ENCODE results near the gene HIGD2A.

HIGD2A gene

DNA sequence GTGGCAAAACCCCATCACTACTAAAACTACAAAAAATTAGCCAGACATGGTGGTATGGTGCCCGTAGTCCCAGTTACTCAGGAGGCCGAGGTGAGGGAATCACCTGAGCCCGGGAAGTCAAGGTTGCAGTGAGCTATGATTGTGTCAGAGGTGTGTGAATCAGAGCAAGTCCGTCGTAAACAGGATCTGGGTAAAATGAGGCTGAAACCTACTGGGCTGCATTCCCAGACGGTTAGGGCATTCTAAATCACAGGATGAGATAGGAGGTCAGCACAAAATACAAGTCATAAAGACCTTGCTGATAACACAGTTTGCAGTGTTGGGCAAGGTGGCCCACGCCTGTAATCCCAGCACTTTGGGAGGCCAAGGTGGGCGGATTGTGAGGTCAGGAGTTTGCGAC lies 29.7 kb downstream of the HIGD2A start:
- no peak for DNase-seq

DNA sequence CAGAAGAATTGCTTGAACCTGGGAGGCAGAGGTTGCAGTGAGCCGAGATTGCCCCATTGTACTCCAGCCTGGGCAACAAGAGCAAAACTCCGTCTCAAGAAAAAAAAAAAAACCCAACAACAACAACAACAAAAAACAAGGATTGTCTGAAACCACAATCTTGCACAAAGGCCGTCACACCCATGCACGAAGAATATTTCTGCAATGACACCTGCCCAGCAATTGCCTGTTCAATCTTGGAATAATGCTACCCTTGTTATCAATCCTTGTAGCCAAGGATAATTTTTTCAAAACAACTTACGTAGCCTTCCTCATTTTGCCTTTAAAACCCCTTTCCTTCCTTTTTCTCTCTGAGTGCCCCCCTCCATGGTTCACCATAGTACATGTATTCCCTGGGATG lies 31.5 kb downstream of the HIGD2A start:
- DNase-seq: no peak

DNA sequence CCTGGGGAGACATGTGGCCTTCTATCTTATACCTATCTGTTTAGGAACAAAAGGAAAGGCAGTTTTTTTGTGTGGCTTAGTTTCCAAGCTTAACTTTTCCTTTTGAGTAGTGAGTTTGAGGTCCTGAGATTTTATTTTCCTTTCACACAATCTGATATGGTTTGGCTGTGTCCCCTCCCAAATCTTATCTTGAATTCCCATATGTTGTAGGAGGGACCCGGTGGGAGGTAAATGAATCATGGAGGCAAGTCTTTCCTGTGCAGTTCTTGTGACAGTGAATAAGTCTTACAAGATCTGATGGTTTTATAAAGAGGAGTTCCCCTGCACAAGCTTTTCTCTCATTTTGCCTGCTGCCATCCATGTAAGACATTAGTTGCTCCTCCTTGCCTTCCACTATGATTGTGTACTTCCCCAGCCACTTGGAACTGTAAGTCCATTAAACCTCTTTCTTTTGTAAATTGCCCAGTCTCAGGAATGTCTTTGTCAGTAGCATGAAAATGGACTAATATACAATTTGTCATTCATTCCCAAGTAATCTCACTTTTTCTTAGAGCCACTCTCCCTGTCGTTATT lies 32.5 kb downstream of the HIGD2A start:
- DNase-seq: no peak

DNA sequence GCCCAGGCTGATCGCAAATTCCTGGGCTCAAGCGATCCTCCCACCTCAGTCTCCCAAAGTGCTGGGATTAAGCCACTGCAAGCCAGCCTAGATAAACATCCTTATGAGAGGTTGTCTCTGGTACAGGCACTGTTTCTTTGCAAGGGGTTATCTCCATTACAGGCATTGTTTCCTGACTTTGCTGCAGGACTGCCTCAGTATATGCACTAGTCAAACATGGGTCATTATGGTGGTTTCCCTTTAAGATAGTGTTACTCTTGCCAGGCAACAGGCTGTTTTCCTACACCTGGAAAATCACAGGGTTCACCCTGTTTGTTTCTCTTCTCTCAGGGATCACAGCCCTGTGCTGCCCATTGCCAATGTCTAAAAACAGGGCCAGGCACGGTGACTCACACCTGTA lies 35.6 kb downstream of the HIGD2A start:
- no peak for DNase-seq

DNA sequence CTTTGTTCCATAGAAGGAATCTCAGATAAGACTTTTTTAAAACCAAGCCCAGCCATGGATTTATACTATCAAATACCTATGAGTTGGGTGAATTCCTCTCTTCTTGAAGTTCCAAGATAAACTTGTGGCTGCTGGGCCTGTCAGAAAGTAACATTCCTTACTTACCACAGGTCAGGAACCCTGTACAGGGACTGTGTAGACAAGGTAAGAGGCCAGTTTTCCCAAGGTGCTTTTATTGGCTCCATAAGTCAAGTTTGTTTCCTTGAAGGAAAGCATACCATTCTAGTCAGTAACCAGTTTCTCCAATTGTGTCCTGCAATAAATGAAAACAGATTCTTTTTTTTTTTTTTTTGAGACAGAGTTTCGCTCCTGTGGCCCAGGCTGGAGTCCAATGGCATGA lies 36.6 kb downstream of the HIGD2A start:
- no peak for DNase-seq

DNA sequence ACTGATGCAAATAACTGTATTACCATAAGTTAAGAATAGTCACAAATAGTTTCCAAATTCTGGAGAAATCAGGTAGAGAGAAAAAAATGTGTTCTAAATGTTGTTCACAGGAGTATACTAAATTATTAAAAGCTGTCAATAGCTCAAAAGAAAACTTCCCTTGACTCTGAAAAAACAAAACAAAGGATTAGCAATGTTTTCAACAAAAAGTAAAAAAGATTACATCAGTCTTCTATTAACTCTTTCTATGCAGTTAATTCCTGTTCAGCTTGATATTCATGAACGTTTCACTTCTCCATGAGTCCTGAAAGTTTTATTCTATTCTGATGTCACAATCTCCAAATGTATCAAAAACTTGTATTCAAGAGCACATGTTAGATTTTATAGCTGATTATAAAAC lies 37.2 kb downstream of the HIGD2A start:
- DNase-seq: no peak

DNA sequence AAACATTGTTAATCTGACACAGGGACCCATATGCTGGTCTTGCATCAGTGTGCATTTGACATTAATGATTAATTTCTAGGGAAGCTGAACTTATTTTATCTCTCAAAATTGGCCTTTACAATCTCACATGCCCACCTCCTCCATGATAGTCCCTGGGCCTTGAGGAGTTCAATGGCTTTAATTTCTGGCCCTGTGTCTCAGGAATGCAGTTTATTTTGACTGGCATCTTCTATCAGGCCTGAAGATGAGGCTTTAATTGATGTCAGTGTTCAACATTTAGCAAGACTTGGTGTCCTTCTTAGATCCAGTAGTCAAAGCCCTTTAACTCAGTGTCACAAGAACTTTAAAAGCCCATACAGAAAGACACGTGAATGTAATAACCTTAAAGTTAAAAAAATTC lies 38.3 kb downstream of the HIGD2A start:
- no peak for DNase-seq

DNA sequence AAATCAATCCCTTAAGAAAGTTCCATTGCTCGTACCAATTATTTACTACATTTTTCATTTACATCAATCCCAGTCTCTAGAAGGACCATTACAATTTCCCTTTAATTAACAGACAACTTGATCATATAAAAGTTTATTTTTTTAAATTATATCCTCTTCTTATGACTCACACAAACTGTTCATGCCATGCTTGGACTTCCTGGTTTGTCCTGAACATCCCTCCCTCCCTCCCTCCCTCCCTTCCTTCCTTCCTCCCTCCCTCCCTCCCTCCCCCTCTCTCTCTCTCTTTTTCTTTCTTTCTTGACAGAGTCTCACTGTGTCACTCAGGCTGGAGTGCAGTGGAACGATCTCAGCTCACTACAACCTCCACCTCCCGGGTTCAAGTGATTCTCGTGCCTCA lies 39.4 kb downstream of the HIGD2A start:
- no peak for DNase-seq

DNA sequence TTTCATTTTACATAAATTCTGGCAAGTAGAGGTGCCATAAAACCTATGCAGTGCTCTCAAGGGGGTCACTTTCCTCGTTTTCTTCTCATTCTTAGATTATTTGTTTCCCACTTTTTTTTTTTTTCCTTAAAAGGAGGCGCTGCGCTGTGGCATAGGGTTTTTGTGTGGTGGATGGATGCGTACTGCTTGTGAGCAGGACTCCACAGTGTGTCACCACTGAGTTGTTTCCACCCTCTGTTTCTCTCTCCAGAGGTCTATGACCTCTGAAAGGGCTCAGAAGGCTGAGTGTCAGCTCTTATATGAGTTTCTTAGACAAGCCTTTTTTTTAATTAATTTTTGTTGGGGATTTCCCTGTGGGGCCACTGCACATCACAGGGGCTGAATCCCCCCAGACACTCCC lies 41.4 kb downstream of the HIGD2A start:
- DNase-seq: no peak

DNA sequence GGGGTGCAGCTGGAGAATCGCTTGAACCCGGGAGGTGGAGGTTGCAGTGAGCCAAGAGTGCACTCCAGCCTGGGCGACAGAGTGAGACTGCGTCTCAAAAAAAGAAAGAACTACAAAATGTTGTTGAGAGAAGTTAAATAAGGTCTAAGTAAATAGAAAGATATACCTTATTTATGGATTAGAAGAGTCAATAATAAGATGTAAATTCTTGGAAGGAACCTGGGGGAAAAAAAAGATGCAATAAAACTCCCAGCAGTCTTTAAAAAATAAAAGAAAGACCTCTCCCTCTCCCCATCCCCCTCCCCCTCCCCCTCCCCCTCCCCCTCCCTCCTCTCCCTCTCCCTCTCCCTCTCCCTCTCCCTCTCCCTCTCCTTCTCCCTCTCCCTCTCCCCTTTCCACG lies 44.2 kb downstream of the HIGD2A start:
- DNase-seq: no peak

DNA sequence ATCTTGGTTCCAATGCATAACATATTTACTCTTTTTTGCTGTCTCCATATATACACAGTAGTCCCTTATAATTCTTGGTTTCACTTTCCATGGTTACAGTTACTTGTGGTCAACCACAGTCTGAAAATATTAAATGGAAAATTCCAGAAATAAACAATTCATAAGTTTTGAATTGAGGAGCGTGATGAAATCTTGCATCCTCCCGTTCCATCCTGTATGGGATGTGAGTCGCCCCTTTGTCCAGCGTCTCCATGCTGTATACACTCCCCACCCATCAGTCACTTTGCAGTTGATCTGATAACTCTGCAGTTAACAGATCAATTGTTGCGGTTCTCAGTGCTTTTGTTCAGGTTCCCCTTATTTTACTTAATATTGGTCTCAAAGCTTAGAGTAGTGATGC lies 48.1 kb downstream of the HIGD2A start:
- no peak for DNase-seq

DNA sequence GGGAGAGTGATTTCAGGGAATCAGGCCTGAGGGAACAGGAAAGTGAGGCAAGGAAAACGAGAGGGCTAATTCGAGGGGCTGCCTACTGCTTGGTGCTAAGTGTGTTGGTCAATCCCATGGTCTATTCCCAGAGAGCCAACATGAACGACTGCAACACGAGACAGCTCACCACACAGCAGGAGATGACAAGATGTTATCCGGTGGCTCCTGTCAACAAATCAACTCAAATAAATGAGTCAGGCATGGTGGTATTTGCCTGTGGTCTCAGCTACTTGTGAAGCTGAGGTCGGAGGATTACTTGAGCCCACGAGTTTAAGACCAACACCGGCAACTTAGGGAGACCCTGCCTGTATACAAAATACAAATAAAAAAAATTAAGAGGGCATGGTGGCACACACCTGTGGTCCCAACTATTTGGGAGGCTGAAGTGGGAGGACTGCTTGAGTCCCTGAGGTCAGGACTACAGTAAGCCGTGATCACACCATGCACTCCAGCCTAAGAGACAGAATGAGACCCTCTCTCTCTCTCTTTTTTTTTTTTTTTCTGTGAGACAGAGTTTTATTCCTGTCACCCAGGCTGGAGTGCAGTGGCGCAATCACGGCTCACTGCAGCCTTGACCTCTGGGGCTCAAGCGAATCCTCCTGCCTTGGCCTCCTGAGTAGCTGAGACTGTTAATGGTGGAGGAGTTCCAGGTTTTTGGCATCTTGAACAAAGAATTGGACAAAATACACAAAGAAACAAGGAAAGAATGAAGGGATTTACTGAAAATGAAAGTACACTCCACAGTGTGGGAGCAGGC lies 50.6 kb downstream of the HIGD2A start:
- no peak for DNase-seq
